DMS79 (cell line): ENCODE data around the gene GLI3.

ENCODE experiments used
- DNase-seq: peaks from one replicate; lab custom pipeline; 2025; lab: John Stamatoyannopoulos, UW

GLI3 gene

GRCh38 chr7:42082144-42082543 lies 154.9 kb downstream of the GLI3 start:
- DNase-seq: no peak

- no peak for DNase-seq
These were observed 155.3 kb downstream of the GLI3 start for GRCh38 chr7:42081671-42082070.

GRCh38 chr7:42080841-42081586 lies 156.0 kb downstream of the GLI3 start:
- DNase-seq: no peak

GRCh38 chr7:42077271-42078135 lies 159.5 kb downstream of the GLI3 start:
- no peak for DNase-seq

- DNase-seq: no peak
These were observed 160.1 kb downstream of the GLI3 start for GRCh38 chr7:42076870-42077269.

GRCh38 chr7:42075418-42075817 lies 161.6 kb downstream of the GLI3 start:
- DNase-seq: no peak

- DNase-seq: no peak
These were observed 162.9 kb downstream of the GLI3 start for GRCh38 chr7:42074076-42074475.

GRCh38 chr7:42071372-42072261 lies 165.4 kb downstream of the GLI3 start:
- no peak for DNase-seq

- DNase-seq: no peak
These were observed 166.9 kb downstream of the GLI3 start for GRCh38 chr7:42070068-42070467.

- DNase-seq: no peak
These were observed 167.4 kb downstream of the GLI3 start for GRCh38 chr7:42069590-42069989.

- no peak for DNase-seq
These were observed 168.3 kb downstream of the GLI3 start for GRCh38 chr7:42068554-42069280.

- DNase-seq: no peak
These were observed 171.1 kb downstream of the GLI3 start for GRCh38 chr7:42065942-42066341.

GRCh38 chr7:42065015-42065414 lies 172.0 kb downstream of the GLI3 start:
- DNase-seq: no peak

GRCh38 chr7:42064534-42064933 lies 172.5 kb downstream of the GLI3 start:
- no peak for DNase-seq

GRCh38 chr7:42059275-42059674 lies 177.7 kb downstream of the GLI3 start:
- DNase-seq: no peak

GRCh38 chr7:42057331-42057730 lies 179.7 kb downstream of the GLI3 start:
- DNase-seq: no peak

- no peak for DNase-seq
These were observed 181.8 kb downstream of the GLI3 start for GRCh38 chr7:42055171-42055570.

GRCh38 chr7:42053834-42054233 lies 183.2 kb downstream of the GLI3 start:
- DNase-seq: no peak

- no peak for DNase-seq
These were observed 187.2 kb downstream of the GLI3 start for GRCh38 chr7:42049761-42050160.

- DNase-seq: no peak
These were observed 190.5 kb downstream of the GLI3 start for GRCh38 chr7:42046483-42046882.

- DNase-seq: no peak
These were observed 191.0 kb downstream of the GLI3 start for GRCh38 chr7:42045961-42046360.

- no peak for DNase-seq
These were observed 197.1 kb downstream of the GLI3 start for GRCh38 chr7:42039921-42040320.
